Fibroblast of skin of back (primary cell): ENCODE results near the gene TAOK3.
"Not testable (repeated sequence)": the region's sequence is repeated elsewhere in the genome, so short reads cannot be mapped to it uniquely, and the experiment has no call there.

ENCODE experiments used
- DNase-seq: peaks from one replicate; pipeline ENCODE4 v3.0.0-alpha.2; 2013

TAOK3 gene

DNA sequence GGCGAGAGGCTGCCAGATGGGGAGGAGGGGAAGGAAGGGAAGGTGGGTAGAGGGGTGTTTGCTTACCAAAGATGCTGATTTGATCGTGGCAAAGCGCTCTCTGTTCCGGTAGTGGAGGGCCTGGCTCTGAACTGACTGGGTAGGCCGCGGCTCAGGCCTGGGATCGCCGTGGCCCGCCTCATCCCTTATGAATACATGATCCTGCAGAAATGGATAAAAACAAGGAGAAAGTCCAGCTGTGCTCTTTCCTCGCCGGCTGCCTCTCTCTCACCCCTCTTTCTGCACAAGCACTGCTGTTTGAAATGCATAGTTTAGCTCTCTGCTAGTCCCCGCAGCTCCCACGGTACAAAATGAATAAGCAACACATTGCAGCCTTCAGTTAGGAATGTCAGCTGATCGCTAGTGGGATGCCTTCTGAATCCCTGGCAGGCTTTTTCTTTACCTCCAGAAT lies 182.9 kb downstream of the TAOK3 start:
- DNase-seq, result peak; percentile 59

DNA sequence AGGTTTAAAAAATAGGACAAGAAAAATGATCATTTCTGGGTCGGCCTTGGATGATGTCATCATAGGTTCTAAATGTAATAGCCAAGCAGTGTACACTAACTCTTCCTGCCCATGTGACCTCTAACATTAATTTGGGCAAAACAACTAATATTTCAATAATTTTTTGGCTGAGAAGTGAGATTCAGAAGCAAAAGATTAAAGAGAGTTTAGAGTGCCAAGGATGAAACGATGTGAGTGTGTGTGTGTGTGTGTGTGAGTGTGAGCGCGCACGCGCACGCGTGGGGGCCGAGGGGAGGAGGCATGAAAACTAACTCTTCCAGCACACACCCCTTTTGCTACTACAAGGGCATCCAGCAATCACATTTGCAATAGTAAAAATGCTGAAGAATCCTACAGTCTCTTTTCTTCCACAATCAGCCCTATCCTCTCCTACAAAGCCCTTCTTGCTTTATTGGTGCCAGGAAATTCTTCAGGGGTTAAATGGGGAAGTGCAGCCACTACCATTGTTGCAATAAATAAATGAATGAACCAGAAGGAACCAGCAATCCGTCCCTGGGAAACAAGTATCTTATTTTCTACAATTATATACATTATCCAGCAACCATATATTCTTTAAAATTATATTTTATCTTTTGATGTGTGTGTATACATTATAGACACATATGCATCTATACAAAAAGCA lies 183.9 kb downstream of the TAOK3 start:
- peak; percentile 48 for DNase-seq

DNA sequence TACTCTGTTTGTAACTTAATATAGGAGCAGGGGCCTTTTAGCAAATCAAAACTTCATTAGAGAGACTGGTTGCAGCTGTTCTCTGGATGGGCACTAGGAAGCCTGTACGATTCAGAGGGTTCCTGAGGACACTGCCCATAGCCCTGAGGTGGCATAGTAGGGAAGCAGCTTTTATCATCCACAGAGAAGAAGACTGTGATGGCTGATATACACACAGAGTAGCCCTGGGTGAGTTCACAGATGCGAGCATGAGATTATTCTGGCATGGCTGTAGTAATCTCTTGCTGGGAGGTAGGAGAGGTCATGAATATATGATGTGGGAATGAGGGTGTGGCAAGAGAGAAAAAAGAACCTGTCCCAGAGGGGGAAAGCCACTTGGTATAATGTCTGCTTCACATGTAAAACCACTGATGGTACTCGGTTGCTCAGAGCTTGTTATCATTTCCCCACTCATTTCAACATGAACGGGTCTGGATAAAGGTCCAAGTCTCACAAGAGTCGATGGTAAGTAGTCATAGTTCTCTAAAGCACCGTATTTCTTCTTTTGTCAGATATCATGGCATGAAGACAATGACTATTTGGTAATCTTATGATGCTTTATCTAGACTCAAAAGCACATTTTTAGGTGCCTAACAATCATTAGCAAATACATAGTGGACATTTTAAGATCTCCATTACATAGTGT lies 184.8 kb downstream of the TAOK3 start:
- no peak for DNase-seq

DNA sequence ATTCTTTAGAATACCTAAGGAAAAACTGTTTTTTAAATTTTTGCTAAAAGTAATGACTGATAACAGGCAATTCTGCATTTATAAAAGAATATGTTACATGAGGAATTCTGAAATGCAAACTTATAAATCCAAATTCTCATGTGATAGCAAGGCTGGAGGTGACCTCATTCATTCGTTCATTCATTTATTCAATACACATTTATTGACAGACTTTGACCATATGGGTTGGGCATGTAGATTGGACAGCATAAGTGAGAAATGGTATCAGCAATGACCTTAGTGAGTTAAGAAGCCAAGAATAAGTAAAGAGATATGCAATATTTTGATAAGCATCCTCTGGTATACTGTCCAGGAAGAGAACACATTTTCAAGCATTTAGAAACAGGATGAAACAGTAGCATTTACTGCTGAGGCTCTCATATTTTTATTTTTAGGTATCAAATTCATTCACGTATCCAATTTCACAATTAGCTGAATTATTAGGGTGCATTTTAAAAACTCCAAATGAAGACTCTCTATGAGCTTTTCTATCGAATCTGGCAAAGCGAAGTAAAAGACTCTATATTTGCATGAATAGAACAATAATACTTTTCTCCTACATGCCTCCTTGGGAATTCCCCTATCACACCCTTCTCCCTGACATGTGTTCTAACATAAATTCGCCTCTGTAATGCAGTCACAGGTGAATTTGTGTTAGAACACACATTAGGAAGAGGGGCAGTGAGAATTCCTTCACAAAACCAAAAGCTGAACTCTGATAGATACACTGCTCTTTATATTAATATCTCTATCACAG lies 186.9 kb downstream of the TAOK3 start:
- no peak for DNase-seq

DNA sequence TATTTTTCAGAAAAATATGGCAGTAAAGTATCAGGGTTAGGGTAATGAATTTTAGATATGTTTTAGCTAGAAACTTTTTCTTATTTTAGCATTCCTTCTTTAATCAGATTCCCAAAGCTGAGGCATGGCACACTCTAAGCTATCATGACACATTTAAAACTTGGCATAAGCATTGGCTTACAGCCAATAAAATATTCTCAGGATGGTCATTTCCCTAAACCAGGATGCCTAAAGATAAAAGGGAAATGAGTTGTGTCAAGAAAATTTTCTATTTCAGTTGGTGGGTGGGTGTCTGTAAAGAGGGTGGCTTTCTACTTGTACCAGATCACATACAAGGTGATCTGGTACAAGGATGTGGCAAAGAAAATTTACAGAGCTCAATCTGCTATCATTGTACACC lies 189.0 kb downstream of the TAOK3 start:
- DNase-seq, result peak; percentile 24

DNA sequence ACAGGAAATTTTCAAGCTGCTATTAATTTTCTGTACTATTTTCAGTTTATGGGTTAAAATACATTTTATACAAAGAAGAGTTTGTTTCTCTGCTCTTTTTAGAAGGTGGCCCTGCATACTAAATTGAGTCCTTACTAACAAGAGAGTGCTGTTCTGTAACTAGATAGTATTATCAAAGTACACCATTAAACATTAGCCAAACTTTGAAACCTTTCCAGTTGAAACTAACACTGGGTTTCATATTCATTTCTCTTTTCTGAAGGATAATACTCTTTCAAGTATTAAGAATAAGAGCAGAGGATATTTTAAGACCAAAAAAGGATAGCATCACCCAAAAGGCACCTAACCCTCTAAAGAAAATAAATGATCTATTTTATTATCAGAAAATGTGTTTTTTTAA lies 189.6 kb downstream of the TAOK3 start:
- DNase-seq, result no peak

DNA sequence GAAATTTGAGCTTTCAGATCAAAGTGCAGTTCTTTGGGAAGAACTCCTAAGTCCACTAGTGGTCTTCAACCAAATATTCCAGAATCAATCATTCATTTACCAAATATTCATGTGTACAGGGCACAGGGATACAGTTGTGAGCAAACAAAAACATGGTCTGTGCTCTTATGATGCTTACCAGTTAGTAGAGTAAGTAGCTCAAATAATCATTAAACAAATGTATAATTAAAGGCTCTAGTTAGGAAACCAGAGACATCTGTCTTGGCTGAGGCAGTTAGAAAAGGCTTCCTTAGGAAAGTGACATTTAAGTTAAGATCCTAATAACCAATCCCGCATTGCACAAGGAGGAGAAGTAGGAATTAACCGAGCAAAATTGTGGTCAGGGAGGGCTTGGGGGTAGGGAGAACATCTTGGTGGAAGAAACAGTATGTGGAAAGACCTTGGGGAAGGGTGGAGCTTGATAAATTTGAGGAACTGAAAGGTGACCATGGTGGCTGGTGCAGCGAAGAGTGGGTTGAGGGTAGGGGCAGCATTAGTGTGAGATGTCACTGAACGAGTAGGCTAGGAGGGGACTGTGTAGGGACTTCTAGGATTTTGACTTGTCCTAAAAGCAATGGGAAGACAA lies 196.8 kb downstream of the TAOK3 start:
- DNase-seq, result no peak

DNA sequence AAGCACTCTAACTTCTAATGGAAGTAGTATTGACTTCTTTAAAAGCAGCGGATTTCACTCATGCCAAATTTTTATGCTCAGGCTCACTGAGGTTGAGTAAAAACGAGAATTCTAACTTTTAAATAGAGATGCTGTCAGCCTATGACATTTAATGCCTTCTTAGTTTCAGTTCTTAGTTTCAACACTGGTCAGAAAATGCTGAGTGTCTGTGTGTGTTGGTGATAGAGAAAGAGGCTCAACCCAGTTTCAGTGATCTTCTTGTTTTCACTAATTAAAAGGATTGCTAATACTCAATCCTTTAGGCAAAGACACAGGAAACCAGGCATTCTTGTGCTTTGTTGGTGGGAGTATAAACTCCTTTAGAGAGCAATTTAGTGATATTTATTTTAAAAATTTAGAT lies 205.8 kb downstream of the TAOK3 start:
- DNase-seq, result no peak

DNA sequence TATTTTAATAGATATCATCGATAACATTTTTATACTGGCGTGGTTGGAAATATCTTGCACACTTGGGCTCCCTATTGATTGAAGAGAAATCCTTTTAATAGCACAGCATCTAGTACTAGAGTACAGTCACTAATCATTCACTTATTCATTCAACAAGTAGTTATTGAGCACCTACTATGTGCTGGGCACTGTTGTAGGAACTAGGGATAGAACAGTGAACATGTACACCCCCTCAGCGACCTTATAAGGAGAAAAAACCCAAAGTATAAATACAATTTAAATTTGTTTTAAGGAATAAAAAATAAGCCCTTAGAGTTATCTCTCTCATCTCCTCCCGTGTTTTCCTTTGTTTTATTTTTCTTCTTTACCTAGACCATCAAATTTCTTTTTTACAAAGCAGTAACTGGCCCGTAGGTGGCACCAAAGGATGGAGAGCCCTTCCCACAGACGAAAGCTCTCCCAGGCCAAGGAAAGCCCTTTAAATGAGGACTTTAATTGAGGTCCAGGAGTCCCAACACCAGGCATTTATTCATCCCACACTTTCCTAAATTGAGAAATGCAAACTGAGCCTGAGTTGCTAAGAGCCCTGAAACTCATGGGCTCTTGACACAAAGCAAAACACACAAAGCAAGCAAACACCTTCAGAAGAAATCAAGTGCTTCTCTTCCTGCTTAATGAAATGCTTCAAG lies 207.8 kb downstream of the TAOK3 start:
- DNase-seq, result peak; percentile 31

DNA sequence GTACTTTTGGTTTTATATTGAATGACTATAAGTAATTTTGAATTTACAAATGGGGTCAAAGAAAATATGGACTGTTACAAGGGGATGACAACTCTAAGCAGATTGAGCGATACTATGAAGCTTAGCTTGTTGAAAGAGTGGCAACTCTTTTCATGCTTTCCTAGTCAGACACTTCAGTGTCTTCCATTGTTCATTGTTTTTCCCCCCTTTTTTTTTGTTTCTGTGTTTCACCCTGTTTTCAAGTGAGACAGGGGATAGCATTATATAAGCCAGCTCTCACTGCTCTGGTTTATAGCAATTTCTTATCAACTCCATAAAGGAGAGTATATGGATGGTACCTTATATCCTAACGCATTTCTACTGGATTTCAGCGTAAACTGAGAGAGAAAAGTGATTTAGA lies 212.2 kb downstream of the TAOK3 start:
- no peak for DNase-seq

DNA sequence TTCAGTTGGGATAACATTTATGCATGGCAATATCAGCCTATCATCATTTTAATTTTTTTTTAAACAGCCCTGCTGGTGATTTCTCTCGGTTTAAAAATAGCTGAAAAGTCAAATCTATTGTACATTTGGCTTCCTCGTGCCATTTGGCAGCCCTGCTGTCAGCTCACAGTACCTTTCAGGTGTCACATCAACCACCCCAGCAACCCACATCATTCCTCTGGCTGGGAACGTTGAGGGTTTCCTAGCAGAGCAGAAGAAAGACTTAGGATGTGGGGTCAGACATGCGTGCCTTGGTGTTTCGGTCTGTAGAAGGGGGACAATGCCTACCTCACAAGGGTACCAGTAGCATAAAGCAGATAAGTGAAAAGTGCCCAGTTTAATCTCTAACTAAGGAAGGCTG lies 221.0 kb downstream of the TAOK3 start:
- no peak for DNase-seq

DNA sequence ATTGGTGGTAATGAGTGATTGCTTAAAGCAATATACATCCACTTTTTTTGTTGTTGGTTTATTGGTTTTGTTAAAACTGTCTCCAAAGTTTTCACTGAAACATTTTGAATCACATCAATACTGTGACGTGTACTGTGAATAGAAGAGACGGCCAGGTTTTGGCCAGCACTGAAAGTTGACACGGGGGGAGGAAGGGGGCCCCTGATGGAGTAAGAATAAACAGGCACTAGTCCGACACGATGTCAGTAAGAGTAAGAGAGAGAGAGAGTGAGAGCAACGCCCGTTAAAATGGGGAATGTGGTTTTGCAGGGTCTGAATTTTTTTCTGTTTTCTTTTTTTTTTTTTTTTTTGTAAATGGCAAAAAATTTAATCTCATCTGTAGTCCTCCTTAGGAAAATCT lies 222.1 kb downstream of the TAOK3 start:
- no peak for DNase-seq

DNA sequence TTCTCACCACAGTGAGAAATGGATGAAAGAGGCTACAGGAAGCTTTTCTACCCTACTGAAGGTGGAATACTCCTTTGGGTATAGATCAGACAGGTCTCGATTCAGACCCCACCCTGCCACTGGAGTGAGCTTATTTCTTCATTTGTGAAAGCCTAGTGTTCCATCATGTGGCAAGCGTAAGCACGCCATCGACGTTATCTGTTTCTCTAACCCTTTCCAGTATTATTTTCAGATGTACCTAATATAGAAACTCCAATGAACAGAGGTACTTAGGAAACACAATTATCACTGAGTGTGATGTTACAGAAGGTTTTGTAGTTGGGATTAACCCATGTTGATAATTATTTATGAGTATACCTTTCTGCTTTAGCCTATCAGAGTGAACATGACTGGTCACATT lies 224.4 kb downstream of the TAOK3 start:
- DNase-seq, result no peak

DNA sequence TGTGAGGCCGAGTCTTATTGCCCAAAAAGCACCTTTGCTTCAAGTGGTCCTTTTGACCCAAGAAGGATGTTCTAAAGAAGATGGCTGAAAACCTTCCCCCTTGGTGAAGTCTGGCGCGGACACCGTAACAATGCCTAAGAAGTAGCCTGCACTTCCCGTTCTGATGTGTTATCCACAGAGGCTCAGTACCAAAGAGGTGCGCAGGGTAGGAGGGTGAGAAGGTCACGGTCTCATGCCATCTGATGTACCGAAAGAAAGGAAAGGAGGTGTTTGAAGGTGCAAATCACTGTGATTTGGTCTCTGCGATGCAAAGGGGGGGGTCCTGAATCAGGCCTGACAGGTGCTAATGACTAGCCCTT lies 226.9 kb downstream of the TAOK3 start:
- no peak for DNase-seq

DNA sequence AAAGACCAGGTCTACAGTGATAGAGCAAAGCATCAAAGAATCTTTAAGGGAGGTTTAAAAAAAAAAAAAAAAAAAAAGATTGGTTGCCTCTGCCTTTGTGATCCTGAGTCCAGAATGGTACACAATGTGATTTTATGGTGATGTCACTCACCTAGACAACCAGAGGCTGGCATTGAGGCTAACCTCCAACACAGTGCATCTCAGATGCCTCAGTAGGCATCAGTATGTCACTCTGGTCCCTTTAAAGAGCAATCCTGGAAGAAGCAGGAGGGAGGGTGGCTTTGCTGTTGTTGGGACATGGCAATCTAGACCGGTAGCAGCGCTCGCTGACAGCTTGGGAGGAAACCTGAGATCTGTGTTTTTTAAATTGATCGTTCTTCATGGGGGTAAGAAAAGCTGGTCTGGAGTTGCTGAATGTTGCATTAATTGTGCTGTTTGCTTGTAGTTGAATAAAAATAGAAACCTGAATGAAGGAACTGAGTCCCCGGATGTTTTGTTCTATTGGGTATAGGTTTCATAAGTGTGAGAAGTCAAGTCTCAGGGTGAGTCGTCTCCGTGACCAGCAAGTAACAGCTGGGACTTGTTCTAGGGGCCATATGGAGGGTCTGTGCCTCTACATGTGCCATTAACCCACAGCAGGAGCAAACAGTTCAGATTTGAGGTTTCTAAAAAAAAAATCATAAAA lies 227.5 kb downstream of the TAOK3 start:
- DNase-seq, result no peak

DNA sequence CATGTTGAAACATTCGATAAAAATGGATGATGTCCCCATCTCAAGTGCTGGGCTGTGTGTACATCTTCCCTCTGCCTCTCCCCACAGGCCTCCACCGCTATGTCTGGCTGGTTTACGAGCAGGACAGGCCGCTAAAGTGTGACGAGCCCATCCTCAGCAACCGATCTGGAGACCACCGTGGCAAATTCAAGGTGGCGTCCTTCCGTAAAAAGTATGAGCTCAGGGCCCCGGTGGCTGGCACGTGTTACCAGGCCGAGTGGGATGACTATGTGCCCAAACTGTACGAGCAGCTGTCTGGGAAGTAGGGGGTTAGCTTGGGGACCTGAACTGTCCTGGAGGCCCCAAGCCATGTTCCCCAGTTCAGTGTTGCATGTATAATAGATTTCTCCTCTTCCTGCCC lies 228.2 kb downstream of the TAOK3 start:
- DNase-seq, result no peak

DNA sequence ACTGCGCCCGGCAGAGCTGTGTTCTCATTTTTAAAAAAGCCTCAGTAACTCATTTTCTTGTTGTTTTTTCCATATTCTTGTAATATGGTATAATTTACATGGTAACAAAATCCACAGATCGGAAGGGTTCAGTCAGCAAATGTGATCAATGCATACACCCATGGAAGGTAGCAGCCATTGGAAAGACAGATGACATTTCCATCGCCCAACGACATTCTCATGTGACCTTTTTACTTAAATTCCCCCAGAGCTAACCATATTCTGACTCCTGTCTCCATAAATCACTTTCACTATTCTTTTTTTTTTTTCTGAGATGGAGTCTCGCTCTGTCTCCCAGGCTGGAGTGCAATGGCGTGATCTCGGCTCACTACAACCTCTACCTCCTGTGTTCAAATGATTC lies 231.9 kb downstream of the TAOK3 start:
- no peak for DNase-seq

DNA sequence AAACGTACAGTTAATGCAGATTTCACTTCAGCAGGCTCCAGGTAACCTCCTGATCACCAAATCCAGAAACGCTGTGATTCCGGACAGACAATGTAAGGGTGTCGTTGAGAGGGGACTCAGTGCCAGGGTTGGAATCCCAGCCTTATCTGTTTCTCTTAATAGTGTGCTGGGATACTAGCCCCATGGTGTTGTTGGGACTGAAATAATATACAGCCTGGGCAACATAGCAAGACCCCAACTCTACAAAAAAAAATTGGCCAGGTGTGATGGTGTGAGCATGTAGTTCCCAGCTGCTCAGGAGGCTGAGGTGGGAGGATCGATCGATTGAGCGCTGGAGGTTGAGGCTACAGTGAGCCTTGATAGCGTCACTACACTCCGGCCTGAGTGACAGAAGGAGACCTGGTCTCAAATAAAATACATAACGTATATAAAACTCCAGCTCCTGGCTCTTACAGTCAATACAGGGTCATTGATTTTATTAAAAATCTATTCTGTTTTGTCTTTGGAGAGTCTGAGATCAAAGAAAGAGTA lies 235.5 kb downstream of the TAOK3 start:
- no peak for DNase-seq

DNA sequence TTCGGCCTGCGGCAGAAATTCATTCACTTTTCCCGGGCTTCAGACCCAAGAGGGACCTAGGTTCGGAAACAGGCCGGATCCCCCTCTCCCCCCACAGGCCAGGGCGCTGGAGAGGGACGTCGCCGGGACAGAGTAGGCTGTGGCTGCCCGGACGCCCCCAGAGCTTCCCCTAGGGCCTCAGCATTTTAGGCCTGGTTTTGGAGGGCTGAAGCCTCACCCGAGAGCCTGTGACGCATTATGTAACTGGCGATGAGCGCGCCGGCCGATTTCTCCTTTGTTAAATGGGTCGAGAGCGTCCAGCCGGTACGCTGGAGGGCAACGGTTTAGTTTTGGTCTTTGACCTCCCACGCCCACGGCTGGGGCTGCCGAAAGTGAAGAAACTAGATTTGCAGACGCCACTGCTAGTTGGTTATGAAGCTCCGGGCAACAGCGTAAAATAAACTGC lies 236.1 kb downstream of the TAOK3 start:
- peak; percentile 42 for DNase-seq

DNA sequence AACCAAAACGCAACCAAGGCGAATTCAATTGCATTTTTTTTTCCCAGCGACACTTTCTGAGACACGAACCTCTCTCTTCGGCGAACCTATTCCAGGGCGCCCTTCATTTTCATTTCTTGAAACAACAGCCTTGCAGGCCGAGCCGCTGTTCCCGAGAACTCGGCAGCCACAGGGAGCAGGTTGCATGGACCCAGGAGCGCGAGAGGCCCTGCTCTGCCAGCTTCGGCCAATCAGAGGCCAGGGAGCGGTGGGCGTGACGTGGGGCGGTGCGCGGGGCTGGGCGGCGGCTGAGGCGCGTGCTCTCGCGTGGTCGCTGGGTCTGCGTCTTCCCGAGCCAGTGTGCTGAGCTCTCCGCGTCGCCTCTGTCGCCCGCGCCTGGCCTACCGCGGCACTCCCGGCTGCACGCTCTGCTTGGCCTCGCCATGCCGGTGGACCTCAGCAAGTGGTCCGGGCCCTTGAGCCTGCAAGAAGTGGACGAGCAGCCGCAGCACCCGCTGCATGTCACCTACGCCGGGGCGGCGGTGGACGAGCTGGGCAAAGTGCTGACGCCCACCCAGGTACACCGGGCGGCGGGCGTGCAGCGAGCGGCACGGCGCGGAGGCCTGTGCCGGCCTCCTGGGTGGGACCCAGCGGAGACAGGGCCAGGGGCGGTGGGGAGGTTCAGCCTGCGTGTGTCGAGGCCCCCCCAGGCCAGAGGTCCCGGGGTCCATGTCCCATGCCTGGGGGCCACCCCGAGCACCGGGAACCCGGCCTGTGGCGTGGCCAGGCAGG lies 236.7 kb downstream of the TAOK3 start, which contains the start of gene PEBP1:
Gene PEBP1 (plus strand): TSS at position 337 of the 771 bp plus-strand sequence. CDS start 86 bp downstream, at position 423.
- peak; percentile 93 for DNase-seq

DNA sequence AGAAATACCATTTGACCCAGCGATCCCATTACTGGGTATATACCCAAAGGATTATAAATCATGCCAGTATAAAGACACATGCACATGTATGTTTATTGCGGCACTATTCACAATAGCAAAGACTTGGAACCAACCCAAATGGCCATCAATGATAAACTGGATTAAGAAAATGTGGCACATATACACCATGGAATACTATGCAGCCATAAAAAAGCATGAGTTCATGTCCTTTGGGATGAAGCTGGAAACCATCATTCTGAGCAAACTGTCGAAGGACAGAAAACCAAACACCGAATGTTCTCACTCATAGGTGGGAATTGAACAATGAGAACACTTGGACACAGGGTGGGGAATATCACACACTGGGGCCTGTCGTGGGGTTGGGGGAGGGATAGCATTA lies 243.3 kb downstream of the TAOK3 start:
- DNase-seq, result not testable (repeated sequence)
